ENCODE results near the gene USE1.

The USE1 gene

DNA sequence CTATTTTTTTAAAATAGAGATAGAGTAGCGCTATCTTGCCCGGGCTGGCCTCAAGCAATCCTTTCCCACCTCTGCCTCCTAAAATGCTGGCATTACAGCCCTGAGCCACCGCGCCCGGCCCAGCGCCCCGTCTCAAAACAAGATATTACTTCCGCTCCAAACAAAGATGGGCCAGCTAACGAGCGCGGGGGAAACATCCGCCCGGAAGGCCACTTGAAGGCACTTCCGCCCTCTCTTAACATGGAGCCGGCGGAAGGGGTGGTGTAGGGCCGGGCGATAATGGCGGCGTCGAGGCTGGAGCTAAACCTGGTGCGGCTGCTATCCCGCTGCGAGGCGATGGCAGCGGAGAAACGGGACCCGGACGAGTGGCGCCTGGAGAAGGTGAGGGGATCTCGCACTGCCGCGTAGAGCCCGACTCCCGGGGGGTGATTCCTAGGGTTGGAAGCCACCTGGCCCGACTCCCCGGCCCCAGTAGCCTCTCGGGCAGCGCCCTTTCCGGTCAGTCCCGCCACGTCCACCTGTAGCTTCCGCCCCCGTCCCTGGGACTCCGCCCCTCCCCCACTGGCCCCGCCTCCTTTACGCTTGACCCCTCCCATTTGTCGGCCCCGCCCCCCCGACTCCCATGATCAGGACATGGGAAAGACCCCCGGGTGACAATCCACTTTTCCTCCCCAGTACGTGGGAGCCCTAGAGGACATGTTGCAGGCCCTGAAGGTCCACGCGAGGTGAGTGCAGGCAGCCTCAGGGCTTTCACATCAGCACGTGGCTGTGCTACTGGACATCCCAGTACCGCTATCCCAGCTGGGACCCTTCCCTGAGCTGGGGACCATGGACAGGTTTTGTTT, at the start of gene USE1:
Gene USE1, plus strand, starts transcription at position 231 of the 845 bp plus-strand sequence. Its CDS starts 49 bp downstream, at position 280.
- H3K9me3 ChIP-seq (ENCODE audit: low read length), result no peaks in the 10 kb centered on the region
- no peak within 1 kb of the TSS for H2AFZ ChIP-seq (ENCODE audit: low read length)
- peak within 1 kb of the TSS; percentile 80 for H3K9ac ChIP-seq (ENCODE audit: low read length)
- no peaks in the 10 kb centered on the region for H3K9me2 ChIP-seq (ENCODE audit: low read depth, low read length)
- no peaks in the 10 kb centered on the region for H3K27me3 ChIP-seq (ENCODE audit: insufficient read depth, low read length)
- peak within 1 kb of the TSS; percentile 93 for H3K4me2 ChIP-seq (ENCODE audit: low read length)
- H3K27ac ChIP-seq (ENCODE audit: low read depth, low read length, poor library complexity, severe bottlenecking), result peak within 1 kb of the TSS; percentile 84
- peak within 1 kb of the TSS; percentile 75 for H3K4me3 ChIP-seq (ENCODE audit: low read depth, low read length, poor library complexity, severe bottlenecking)
- no peaks in the 10 kb centered on the region for H3K79me2 ChIP-seq (ENCODE audit: insufficient read depth, low read length)
- peaks cover 45% of the 10 kb centered on the region for H3K36me3 ChIP-seq (ENCODE audit: insufficient read depth, low read length)
- peaks cover 22% of the 10 kb centered on the region for H3K4me1 ChIP-seq (ENCODE audit: insufficient read depth, low read length, severe bottlenecking)
- H4K20me1 ChIP-seq (ENCODE audit: insufficient read depth, low read length), result no peaks in the 10 kb centered on the region
- TF ChIP-seq EZH2 (IDR thresholded peaks at IDR 0.05; ENCODE audit: borderline replicate concordance, low read length), result no peak
- TF ChIP-seq, protein P1, sequence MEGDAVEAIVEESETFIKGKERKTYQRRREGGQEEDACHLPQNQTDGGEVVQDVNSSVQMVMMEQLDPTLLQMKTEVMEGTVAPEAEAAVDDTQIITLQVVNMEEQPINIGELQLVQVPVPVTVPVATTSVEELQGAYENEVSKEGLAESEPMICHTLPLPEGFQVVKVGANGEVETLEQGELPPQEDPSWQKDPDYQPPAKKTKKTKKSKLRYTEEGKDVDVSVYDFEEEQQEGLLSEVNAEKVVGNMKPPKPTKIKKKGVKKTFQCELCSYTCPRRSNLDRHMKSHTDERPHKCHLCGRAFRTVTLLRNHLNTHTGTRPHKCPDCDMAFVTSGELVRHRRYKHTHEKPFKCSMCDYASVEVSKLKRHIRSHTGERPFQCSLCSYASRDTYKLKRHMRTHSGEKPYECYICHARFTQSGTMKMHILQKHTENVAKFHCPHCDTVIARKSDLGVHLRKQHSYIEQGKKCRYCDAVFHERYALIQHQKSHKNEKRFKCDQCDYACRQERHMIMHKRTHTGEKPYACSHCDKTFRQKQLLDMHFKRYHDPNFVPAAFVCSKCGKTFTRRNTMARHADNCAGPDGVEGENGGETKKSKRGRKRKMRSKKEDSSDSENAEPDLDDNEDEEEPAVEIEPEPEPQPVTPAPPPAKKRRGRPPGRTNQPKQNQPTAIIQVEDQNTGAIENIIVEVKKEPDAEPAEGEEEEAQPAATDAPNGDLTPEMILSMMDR (IDR thresholded peaks at IDR 0.05; ENCODE audit: low read length), result no peak
- no peaks in the 10 kb centered on the region for H3F3A ChIP-seq (ENCODE audit: insufficient read depth, low read length)

GRCh38 chr19:17165715-17166114, 49.4 kb upstream of the USE1 start:
- no peak overlapping the region for H2AFZ ChIP-seq (ENCODE audit: low read length)
- TF ChIP-seq EZH2 (IDR thresholded peaks at IDR 0.05; ENCODE audit: borderline replicate concordance, low read length), result no peak
- TF ChIP-seq, protein P1 (IDR thresholded peaks at IDR 0.05; ENCODE audit: low read length), result no peak
- H3K4me3 ChIP-seq (ENCODE audit: low read depth, low read length, poor library complexity, severe bottlenecking), result no peak overlapping the region
- H3K4me1 ChIP-seq (ENCODE audit: insufficient read depth, low read length, severe bottlenecking), result no peaks in the 10 kb centered on the region
- no peak overlapping the region for H3K4me2 ChIP-seq (ENCODE audit: low read length)
- H3K9me2 ChIP-seq (ENCODE audit: low read depth, low read length), result no peaks in the 10 kb centered on the region
- no peaks in the 10 kb centered on the region for H3K79me2 ChIP-seq (ENCODE audit: insufficient read depth, low read length)
- H3K27me3 ChIP-seq (ENCODE audit: insufficient read depth, low read length), result no peaks in the 10 kb centered on the region
- no peaks in the 10 kb centered on the region for H4K20me1 ChIP-seq (ENCODE audit: insufficient read depth, low read length)
- H3K27ac ChIP-seq (ENCODE audit: low read depth, low read length, poor library complexity, severe bottlenecking), result no peak overlapping the region
- no peaks in the 10 kb centered on the region for H3K9me3 ChIP-seq (ENCODE audit: low read length)
- peaks cover 90% of the 10 kb centered on the region for H3K36me3 ChIP-seq (ENCODE audit: insufficient read depth, low read length)
- no peaks in the 10 kb centered on the region for H3F3A ChIP-seq (ENCODE audit: insufficient read depth, low read length)
- no peak overlapping the region for H3K9ac ChIP-seq (ENCODE audit: low read length)

GRCh38 chr19:17170538-17171297, 44.4 kb upstream of the USE1 start:
- no peaks in the 10 kb centered on the region for H3K9me3 ChIP-seq (ENCODE audit: low read length)
- H3K4me2 ChIP-seq (ENCODE audit: low read length), result no peak overlapping the region
- no peak overlapping the region for H3K9ac ChIP-seq (ENCODE audit: low read length)
- H3K27me3 ChIP-seq (ENCODE audit: insufficient read depth, low read length), result no peaks in the 10 kb centered on the region
- no peak overlapping the region for H2AFZ ChIP-seq (ENCODE audit: low read length)
- H3K27ac ChIP-seq (ENCODE audit: low read depth, low read length, poor library complexity, severe bottlenecking), result no peak overlapping the region
- H3K36me3 ChIP-seq (ENCODE audit: insufficient read depth, low read length), result peaks cover 75% of the 10 kb centered on the region
- peaks cover 4% of the 10 kb centered on the region for H3K4me1 ChIP-seq (ENCODE audit: insufficient read depth, low read length, severe bottlenecking)
- no peaks in the 10 kb centered on the region for H3K79me2 ChIP-seq (ENCODE audit: insufficient read depth, low read length)
- H3K4me3 ChIP-seq (ENCODE audit: low read depth, low read length, poor library complexity, severe bottlenecking), result no peak overlapping the region
- no peaks in the 10 kb centered on the region for H3K9me2 ChIP-seq (ENCODE audit: low read depth, low read length)
- no peaks in the 10 kb centered on the region for H3F3A ChIP-seq (ENCODE audit: insufficient read depth, low read length)
- TF ChIP-seq, protein P1 (IDR thresholded peaks at IDR 0.05; ENCODE audit: low read length), result no peak
- no peak for TF ChIP-seq EZH2 (IDR thresholded peaks at IDR 0.05; ENCODE audit: borderline replicate concordance, low read length)
- no peaks in the 10 kb centered on the region for H4K20me1 ChIP-seq (ENCODE audit: insufficient read depth, low read length)
